K562 (cell line): ENCODE measurements around the gene NAPA. TPM values are rescaled to one million over a fixed set of nuclear protein-coding genes. Genes with fewer than 3 reads are reported as not detected.
A peak's percentile ranks its signal among the peaks of the same experiment; 100 is the strongest.

Experiments used
- CBFA2T3 ChIP-seq: fragments of 450-650 bp; IDR thresholded peaks from 2 replicates; pipeline ENCODE4 v1.6.1; 2017
- DDX20 ChIP-seq: fragments of 450-650 bp; IDR thresholded peaks from 2 replicates; pipeline ENCODE4 v1.6.1; 2016; ENCODE audit warnings: missing genetic modification characterization, low read depth, mild to moderate bottlenecking, missing compliant biosample characterization, moderate library complexity
- DIDO1 ChIP-seq: fragments of 450-650 bp; IDR thresholded peaks from 2 replicates; pipeline ENCODE4 v1.6.1; 2016; ENCODE audit warnings: low read depth, missing biosample characterization, missing genetic modification characterization
- ELF1 ChIP-seq: fragments of 200-800 bp; sonication (Bioruptor generic); IDR thresholded peaks from 2 replicates; pipeline ENCODE4 v1.6.1; 2016; ENCODE audit warnings: missing genetic modification characterization, missing compliant biosample characterization
- FOS ChIP-seq: IDR thresholded peaks from 3 replicates; pipeline ENCODE4 v1.6.1; 2011; ENCODE audit not compliant: insufficient read length; ENCODE audit errors: extremely low read depth
- FOXJ2 ChIP-seq: fragments of 200-800 bp; sonication (Bioruptor generic); IDR thresholded peaks from 2 replicates; pipeline ENCODE4 v1.6.1; 2016; ENCODE audit warnings: missing genetic modification characterization, missing compliant biosample characterization
- FOXK2 ChIP-seq, 2 experiments: fragments of 450-650 bp; IDR thresholded peaks in 1 of 2; conservative IDR thresholded peaks in 1 of 2; 2 replicates each; pipeline ENCODE4 v1.6.1; 2016; ENCODE audit warnings: low read depth in 2 of 2, mild to moderate bottlenecking in 1 of 2
- HDAC1 ChIP-seq, 2 experiments: fragments of 450-650 bp; IDR thresholded peaks; 2 replicates each; pipeline ENCODE4 v1.6.1; 2016 to 2017; ENCODE audit warnings: inconsistent platforms in 1 of 2, mild to moderate bottlenecking in 1 of 2, moderate library complexity in 1 of 2
- HINFP ChIP-seq: fragments of 450-650 bp; conservative IDR thresholded peaks from 2 replicates; pipeline ENCODE4 v1.6.1; 2016; ENCODE audit warnings: missing genetic modification characterization, low read depth, mild to moderate bottlenecking, control low read depth, missing compliant biosample characterization
- MTA2 ChIP-seq: fragments of 450-650 bp; IDR thresholded peaks from 2 replicates; pipeline ENCODE4 v1.6.1; 2016; ENCODE audit warnings: low read depth
- MXD1 ChIP-seq: fragments of 250-450 bp; sonication (Bioruptor Pico); IDR thresholded peaks from 2 replicates; pipeline ENCODE4 v1.8.0; 2021; ENCODE audit warnings: borderline replicate concordance, mild to moderate bottlenecking, moderate library complexity; ENCODE audit not compliant: poor library complexity, severe bottlenecking
- NCOA1 ChIP-seq: fragments of 450-650 bp; IDR thresholded peaks from 2 replicates; pipeline ENCODE4 v1.6.1; 2016; ENCODE audit warnings: low read depth
- PKNOX1 ChIP-seq: fragments of 450-650 bp; IDR thresholded peaks from 2 replicates; pipeline ENCODE4 v1.6.1; 2016
- SAP30 ChIP-seq: fragments of 200-600 bp; sonication (generic); IDR thresholded peaks from 2 replicates; pipeline ENCODE4 v1.6.1; 2012; ENCODE audit warnings: borderline replicate concordance, low read depth, mild to moderate bottlenecking, moderate library complexity, low read length, control low read depth, inconsistent platforms; ENCODE audit not compliant: insufficient read depth, poor library complexity, severe bottlenecking
- SIX5 ChIP-seq, 2 experiments: IDR thresholded peaks; 2 replicates each; pipeline ENCODE4 v1.6.1; 2011; ENCODE audit warnings: low read length in 2 of 2, borderline replicate concordance in 1 of 2, low read depth in 1 of 2, mild to moderate bottlenecking in 1 of 2, moderate library complexity in 1 of 2; ENCODE audit not compliant: insufficient read depth in 1 of 2
- SMAD2 ChIP-seq: fragments of 150-350 bp; IDR thresholded peaks from 2 replicates; pipeline ENCODE4 v1.6.1; 2014; ENCODE audit warnings: low read depth, mild to moderate bottlenecking, low read length
- TAF1 ChIP-seq: IDR thresholded peaks from 2 replicates; pipeline ENCODE4 v1.6.1; 2011; ENCODE audit warnings: mild to moderate bottlenecking, low read length, moderate library complexity; ENCODE audit not compliant: insufficient read depth, control insufficient read depth, severe bottlenecking; ENCODE audit errors: extremely low read depth
- TAF9B ChIP-seq: fragments of 450-650 bp; IDR thresholded peaks from 2 replicates; pipeline ENCODE4 v1.6.1; 2018; ENCODE audit warnings: mild to moderate bottlenecking; ENCODE audit not compliant: partially characterized antibody
- TCF15 ChIP-seq: fragments of 250-450 bp; sonication (Bioruptor Pico); IDR thresholded peaks from 2 replicates; pipeline ENCODE4 v1.8.0; 2022; ENCODE audit warnings: moderate library complexity, mild to moderate bottlenecking, inconsistent platforms
- TCF7 ChIP-seq: sonication (generic); IDR thresholded peaks from 2 replicates; pipeline ENCODE4 v1.6.1; 2016; ENCODE audit warnings: antibody characterized with exemption, borderline replicate concordance
- TRIM24 ChIP-seq, 2 experiments: fragments of 450-650 bp; IDR thresholded peaks; 2 replicates each; pipeline ENCODE4 v1.6.1; 2016
- ZNF121 ChIP-seq: sonication (generic); formaldehyde crosslinking; conservative IDR thresholded peaks from 2 replicates; pipeline ENCODE4 v1.8.0; 2022; ENCODE audit warnings: missing genetic modification reagents
- ZNF239 ChIP-seq: fragments of 250-450 bp; sonication (Bioruptor Pico); IDR thresholded peaks from 2 replicates; pipeline ENCODE4 v1.4.0; 2020; ENCODE audit warnings: mild to moderate bottlenecking
- ZNF644 ChIP-seq: fragments of 200-800 bp; sonication (Bioruptor generic); IDR thresholded peaks from 2 replicates; pipeline ENCODE4 v1.6.1; 2016; ENCODE audit warnings: low read depth, missing genetic modification characterization, missing compliant biosample characterization
- ZSCAN29 ChIP-seq: fragments of 450-650 bp; IDR thresholded peaks from 2 replicates; pipeline ENCODE4 v1.6.1; 2017
- ZZZ3 ChIP-seq: fragments of 450-650 bp; IDR thresholded peaks from 2 replicates; pipeline ENCODE4 v1.6.1; 2016; ENCODE audit warnings: antibody characterized with exemption, mild to moderate bottlenecking, moderate library complexity
- polyA plus RNA-seq, 8 experiments: library from polyadenylated mRNA; depleted of rRNA in 4 of 8; stranded (reverse) in 5 of 8; unstranded in 3 of 8; fragments of >200 nt; fragmentation: Nextera tagmentation in 2 of 8; fragmentation: Illumina TruSeq in 1 of 8; extraction: Ambion mirVana in 2 of 8; extraction: Trizol in 1 of 8; gene quantifications; 2 replicates each; pipeline versions ENCODE4 v1.2.1 to v1.2.3, GENCODE V29; 2011 to 2014; ENCODE audit warnings: inconsistent platforms in 1 of 8, missing spikeins in 1 of 8
- total RNA-seq, 7 experiments: library from RNA; depleted of rRNA in 6 of 7; stranded (reverse); fragments of >200 nt in 6 of 7; fragmentation: Illumina TruSeq in 2 of 7; extraction: Trizol in 2 of 7; gene quantifications; 2 replicates each; pipeline versions ENCODE4 v1.2.1 to v1.2.3, GENCODE V29; 2011 to 2021; ENCODE audit warnings: low replicate concordance in 1 of 7

The NAPA gene
- total and polyA plus RNA-seq, 9 of the 15 experiments (the other 6 are each of a cell fraction or from before 2014, with no cell fraction given), result 5.4 to 98.6 (median 77.5) TPM

GRCh38 chr19:47483800-47484690 is 30.8 kb downstream of the NAPA start, which contains the start of gene KPTN (continued):
- TF ChIP-seq ZZZ3 (no peak), ZSCAN29 (no peak), TAF1 (peak; percentile 81), TAF9B (no peak), FOXK2 (conservative IDR thresholded peaks at IDR 0.05 in 1 of 2, IDR thresholded peaks at IDR 0.05 in 1 of 2; ENCODE audit: low read depth in 2 of 2) (no peak), TCF7 (0 out of 2 replicates have a peak, but pooled peaks have one; percentile 26), ZNF239 (no peak), FOXJ2 (no peak), SIX5 (IDR thresholded peaks at IDR 0.05; ENCODE audit: borderline replicate concordance in 1 of 2, insufficient read depth in 1 of 2, low read depth in 1 of 2, low read length in 2 of 2) (peak; percentile 86), ELF1 (tag) (peak; percentile 67), NCOA1 (peak; percentile 8; the same call in 1 of the 2 replicates), SAP30 (peak; percentile 61), DDX20 (tag) (no peak), TCF15 (no peak), FOS (no peak), ZNF121 (no peak), PKNOX1 (no peak), TRIM24 (IDR thresholded peaks at IDR 0.05) (no peak), MTA2 (no peak), ZNF644 (no peak), DIDO1 (tag) (peak; percentile 94), HDAC1 (IDR thresholded peaks at IDR 0.05) (0 out of 4 replicates have a peak, but pooled peaks of 1 of the 2 experiments have one; percentile 6), HINFP (tag) (no peak), CBFA2T3 (0 out of 2 replicates have a peak, but pooled peaks have one; percentile 3), MXD1 (CRISPR knock-in tag) (no peak), SMAD2 (no peak)
